Hypothalamus (tissue), 51 donors: ENCODE results near the gene TPD52L2.
"Not testable (repeated sequence)": the region's sequence is repeated elsewhere in the genome, so short reads cannot be mapped to it uniquely, and the experiment has no call there.

Experiments used
- DNase-seq, 51 donors: peaks; one replicate each; lab custom pipeline; 2025; lab: John Stamatoyannopoulos, UW

Gene TPD52L2

DNA sequence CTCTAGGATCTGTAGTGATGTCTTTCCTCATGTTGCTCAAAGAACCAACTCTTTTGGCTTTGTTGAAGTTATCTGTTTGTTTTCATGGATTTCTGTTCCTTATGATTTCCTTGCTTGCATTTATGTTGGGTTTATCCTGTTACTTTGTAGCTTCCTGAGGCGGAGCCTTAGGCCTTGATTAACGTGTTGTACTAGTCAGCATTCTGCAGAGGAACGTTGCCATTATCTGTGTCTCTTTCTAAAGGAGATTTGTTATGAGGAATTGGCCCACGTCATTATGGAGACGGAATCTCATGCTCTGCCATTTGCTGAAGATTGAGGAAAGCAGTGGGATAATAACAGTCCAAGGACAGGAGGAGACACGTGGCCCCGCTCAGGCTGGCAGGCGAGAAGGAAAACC is 61.2 kb downstream of the TPD52L2 start:
- DNase-seq, result no peak

DNA sequence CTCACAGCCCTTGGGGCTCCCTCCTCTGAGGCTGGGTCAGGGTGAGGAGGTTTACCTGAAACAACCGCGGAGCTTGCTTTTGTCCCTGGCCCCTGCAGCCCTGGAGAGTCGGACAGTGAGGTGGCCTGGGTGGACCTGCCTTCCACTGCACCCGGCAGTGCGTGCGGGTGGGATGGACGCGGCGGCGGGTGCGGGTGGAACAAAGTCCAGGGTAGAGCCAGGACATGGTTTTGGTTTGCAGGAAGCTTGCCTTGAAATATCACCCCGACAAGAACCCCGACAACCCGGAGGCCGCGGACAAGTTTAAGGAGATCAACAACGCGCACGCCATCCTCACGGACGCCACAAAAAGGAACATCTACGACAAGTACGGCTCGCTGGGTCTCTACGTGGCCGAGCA is 64.0 kb downstream of the TPD52L2 start:
- no peak for DNase-seq

DNA sequence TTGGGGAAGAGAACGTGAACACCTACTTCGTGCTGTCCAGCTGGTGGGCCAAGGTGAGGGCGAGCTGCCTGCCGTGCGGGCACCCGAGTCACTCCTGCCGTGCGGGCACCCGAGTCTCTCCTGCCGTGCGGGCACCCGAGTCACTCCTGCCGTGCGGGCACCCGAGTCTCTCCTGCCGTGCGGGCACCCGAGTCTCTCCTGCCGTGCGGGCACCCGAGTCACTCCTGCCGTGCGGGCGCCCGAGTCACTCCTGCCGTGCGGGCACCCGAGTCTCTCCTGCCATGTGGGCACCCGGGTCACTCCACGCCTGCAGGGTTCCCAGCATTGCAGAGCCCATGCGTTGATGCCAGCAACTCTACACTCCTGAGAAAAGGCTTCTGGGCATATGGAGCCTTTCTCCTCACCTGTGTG is 64.4 kb downstream of the TPD52L2 start:
- not testable (repeated sequence) for DNase-seq

- no peak for DNase-seq
Measured at GRCh38 chr20:63930971-63931553, 66.0 kb downstream of the TPD52L2 start.

- DNase-seq, result no peak
Measured at GRCh38 chr20:63931735-63932134, 66.7 kb downstream of the TPD52L2 start.

DNA sequence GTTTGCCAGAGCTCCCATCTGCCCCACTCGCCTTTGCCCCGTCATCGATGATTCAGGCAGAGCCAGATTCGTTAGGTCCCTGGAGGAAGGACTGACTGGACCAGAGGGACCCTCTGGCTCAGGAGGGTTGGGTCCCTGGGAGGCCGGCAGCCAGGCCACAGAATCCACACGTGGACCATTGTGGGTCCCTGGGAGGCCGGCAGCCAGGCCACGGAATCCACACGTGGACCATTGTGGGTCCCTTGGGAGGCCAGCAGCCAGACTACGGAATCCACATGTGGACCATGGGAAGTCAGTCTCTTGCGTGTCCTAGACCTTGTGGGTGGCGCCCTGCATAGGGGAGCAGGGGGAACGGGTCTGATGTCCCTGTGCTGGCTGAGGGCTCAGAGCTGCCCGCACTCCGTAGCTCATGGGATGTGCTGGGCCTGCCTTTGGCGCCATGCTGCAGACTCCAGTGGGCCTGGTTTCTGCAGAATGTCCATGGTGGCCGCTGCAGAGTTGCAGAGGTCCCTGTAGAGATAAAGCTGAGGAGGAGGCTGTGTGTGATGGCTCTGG is 67.6 kb downstream of the TPD52L2 start:
- DNase-seq, result no peak

GRCh38 chr20:63933646-63934045 is 68.6 kb downstream of the TPD52L2 start:
- DNase-seq, result no peak

DNA sequence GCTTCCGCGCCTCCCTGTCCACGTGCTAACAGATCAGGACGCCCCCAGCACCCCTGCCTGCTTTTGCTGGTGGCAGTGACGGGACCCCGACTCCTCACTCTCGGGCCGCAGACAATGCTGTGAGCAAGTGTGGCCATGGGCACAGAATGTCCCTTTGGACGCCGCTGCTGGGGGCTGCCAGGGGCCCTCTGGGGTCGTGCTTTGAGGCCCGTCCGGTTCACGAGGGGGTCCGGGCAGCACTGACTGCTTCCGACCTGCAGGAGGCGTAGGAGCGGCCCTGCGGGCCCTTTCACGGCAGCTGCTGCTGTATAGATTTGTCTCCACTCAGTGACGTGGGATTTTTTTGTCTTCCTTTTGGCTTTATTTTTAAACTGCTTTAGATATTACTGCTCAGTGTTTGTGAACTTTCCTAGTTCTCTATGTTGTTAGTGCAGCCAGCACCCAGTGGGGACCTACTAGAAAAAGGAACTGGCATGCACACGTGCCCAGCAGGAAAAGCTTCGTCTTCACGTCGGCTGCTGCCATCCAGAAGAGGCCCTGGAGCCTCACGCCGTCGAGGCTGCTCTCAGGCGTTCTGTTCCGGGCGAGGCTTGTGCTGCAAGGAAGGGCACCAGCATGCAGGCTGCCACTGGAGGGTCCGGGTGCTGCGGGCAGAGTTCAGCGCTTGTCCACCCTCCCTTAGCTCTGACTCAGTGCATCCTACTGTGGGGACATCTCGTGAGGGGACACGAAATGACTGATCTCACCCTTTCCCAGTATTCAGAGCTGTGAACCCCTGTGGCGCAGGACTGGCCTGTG is 69.4 kb downstream of the TPD52L2 start:
- no peak for DNase-seq

GRCh38 chr20:63935447-63935846 is 70.4 kb downstream of the TPD52L2 start:
- no peak for DNase-seq

- no peak for DNase-seq
Measured at GRCh38 chr20:63937596-63937995, 72.5 kb downstream of the TPD52L2 start.

DNA sequence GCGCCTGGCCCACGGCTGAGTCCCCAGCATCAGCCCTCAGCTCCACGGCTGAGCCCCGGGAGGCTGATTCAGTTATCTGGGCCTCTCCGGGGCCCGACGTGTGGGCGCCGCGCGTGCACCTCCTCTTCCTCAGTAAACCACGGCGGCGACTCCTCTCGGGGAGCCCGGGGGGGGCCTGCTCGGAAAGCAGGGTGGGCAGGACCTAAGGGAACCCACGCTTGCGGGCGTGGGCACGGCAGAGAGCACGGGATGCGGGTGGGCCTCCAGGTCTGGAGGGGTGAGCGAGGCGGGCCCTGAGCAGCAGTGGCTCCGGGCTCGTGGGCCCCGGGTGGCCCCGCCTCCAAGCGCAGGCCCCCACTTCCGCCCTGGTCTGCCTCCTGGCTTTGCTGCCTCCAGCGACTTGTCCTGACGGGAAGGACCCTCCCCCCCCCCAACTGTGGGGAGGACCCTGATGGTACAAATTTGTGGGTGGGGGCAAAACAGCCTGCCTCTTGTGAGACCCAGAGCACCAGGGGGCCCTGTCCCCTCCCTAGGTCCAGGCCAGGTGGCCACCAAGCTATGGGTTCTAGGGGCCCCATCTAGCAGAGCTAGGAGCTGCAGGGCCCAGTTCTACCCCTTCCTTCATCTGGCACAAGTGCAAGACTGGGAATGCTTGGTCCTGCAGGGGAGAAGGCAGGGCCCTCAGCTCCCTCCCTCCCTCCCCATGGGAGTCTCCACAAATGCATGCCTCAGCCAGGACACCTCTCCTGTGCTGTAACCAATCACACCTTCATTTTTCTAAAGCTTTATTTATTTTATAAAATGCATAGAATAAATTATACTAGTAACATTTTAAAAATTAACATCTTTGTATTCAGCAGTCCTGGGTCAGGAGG is 74.2 kb downstream of the TPD52L2 start:
- no peak for DNase-seq

DNA sequence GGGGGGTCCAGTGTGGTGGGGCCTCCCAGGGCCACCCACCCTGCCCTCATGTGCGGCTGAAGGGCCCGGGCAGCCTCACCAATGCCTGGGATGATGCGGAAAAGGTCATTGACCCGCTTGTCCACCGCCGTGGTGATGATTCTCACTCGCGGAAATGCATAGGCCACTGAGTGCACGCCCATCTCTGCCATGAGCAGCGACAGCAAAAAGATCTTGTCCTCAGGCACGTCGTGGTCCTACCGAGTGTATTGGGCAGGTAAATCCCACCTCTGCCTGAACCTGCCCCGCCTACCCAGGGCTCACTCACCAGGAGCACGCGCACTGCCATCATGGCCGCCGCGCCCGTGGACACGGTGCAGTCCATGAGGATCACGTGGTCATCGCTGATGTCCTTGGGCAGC is 75.0 kb downstream of the TPD52L2 start:
- no peak for DNase-seq

- DNase-seq, result no peak
Measured at GRCh38 chr20:63940472-63941266, 75.6 kb downstream of the TPD52L2 start.
